Left ventricle myocardium inferior (tissue), 1 donor: ENCODE measurements around the gene DBX1. TPM values are rescaled to one million over a fixed set of nuclear protein-coding genes. Genes with fewer than 3 reads are reported as not detected.
A peak's percentile ranks its signal among the peaks of the same experiment; 100 is the strongest.

Experiments used
- DNase-seq: peaks from one replicate; pipeline ENCODE4 v3.0.0-alpha.2; 2020
- H3K27ac ChIP-seq: fragments of 200-600 bp; replicated peaks from 2 replicates; pipeline ENCODE4 v1.8.0; 2021
- H3K27me3 ChIP-seq: fragments of 200-600 bp; 2 replicates; pipeline ENCODE4 v1.8.0; 2021; ENCODE audit warnings: low read depth
- H3K36me3 ChIP-seq: fragments of 200-600 bp; 2 replicates; pipeline ENCODE4 v1.8.0; 2021
- H3K4me1 ChIP-seq: fragments of 200-600 bp; 2 replicates; pipeline ENCODE4 v1.8.0; 2021
- H3K4me3 ChIP-seq: fragments of 200-600 bp; 2 replicates; pipeline ENCODE4 v1.8.0; 2021; ENCODE audit warnings: mild to moderate bottlenecking, moderate library complexity
- H3K9me3 ChIP-seq: fragments of 200-600 bp; replicated peaks from 2 replicates; pipeline ENCODE4 v1.8.0; 2021
- intact Hi-C: fragments of 100-400 bp; cut with micrococcal nuclease; formaldehyde crosslinking; loops from one replicate; pipeline ENCODE4 v1.11.0; 2022
- total RNA-seq: library from RNA; stranded (reverse); fragmentation: NEBNext Ultra II Directional; extraction: Animal tissue kit (Norgen Biotek cat#: 25700); gene quantifications from one replicate; pipeline ENCODE4 v1.2.1, GENCODE V29; 2021
- TF ChIP-seq, protein P1 (sequence below): fragments of 200-600 bp; IDR thresholded peaks from 2 replicates; pipeline ENCODE4 v1.8.0; 2021; ENCODE audit warnings: antibody characterized with exemption, mild to moderate bottlenecking, borderline replicate concordance
- donor health status: DM: no; HTN: yes; CAD: no; lungs with severe emphysema.

DBX1 gene
- total RNA-seq, 1 donor from 2014 or later: not detected

DNA sequence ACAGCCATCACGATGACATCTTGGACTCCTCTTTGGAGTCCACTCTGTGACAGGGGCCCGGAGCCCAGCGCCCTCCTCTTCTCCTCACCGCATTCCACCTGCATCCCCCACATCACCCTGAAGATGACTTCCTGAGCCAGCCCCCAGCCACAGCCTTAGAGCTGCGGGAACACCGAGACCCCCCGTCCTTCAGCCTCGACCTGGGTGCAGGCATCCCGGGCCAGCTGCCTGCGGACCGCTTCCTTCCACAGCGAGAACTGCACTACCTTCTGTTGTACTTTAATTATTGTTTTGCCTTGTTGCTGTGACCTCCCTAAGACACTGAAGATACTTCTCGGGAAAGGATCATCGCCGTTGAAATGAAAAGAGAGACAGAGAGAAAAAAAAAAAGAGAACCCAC is 42.1 kb downstream of the DBX1 start:
- no peak overlapping the region for H3K4me3 ChIP-seq
- H3K27me3 ChIP-seq: no peaks in the 10 kb centered on the region
- H3K9me3 ChIP-seq: no peaks in the 10 kb centered on the region
- TF ChIP-seq, protein P1, sequence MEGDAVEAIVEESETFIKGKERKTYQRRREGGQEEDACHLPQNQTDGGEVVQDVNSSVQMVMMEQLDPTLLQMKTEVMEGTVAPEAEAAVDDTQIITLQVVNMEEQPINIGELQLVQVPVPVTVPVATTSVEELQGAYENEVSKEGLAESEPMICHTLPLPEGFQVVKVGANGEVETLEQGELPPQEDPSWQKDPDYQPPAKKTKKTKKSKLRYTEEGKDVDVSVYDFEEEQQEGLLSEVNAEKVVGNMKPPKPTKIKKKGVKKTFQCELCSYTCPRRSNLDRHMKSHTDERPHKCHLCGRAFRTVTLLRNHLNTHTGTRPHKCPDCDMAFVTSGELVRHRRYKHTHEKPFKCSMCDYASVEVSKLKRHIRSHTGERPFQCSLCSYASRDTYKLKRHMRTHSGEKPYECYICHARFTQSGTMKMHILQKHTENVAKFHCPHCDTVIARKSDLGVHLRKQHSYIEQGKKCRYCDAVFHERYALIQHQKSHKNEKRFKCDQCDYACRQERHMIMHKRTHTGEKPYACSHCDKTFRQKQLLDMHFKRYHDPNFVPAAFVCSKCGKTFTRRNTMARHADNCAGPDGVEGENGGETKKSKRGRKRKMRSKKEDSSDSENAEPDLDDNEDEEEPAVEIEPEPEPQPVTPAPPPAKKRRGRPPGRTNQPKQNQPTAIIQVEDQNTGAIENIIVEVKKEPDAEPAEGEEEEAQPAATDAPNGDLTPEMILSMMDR: no peak
- no peak overlapping the region for H3K27ac ChIP-seq
- no peak for DNase-seq
- intact Hi-C loops: no loop called here
- H3K4me1 ChIP-seq: peaks cover under 1% of the 10 kb centered on the region
- H3K36me3 ChIP-seq: peaks cover 32% of the 10 kb centered on the region

DNA sequence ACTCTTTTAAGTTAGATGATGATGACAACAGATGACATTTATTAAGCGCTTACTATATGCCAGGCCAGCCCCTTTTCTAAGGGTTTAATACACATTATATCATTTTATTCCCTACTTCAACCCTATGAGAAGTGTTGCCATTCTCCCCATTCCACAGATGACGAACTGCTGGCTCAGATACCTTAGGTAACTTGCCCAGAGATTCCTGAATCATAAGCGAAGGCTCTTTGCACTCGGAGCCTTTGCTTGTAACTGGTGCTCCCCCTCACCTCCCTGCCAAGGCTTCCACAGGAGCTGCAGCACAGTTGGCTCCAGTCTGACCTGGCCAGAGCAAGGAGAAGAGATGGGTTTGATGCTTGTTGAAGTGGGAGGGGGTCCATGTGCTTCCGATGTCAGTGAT is 43.0 kb downstream of the DBX1 start:
- TF ChIP-seq, protein P1: no peak
- intact Hi-C loops: no loop called here
- Histone ChIP-seq H3K4me3 (no peak overlapping the region), H3K9me3 (no peaks in the 10 kb centered on the region), H3K4me1 (peaks cover 9% of the 10 kb centered on the region), H3K36me3 (peaks cover 32% of the 10 kb centered on the region), H3K27me3 (no peaks in the 10 kb centered on the region), H3K27ac (no peak overlapping the region)
- DNase-seq: no peak

DNA sequence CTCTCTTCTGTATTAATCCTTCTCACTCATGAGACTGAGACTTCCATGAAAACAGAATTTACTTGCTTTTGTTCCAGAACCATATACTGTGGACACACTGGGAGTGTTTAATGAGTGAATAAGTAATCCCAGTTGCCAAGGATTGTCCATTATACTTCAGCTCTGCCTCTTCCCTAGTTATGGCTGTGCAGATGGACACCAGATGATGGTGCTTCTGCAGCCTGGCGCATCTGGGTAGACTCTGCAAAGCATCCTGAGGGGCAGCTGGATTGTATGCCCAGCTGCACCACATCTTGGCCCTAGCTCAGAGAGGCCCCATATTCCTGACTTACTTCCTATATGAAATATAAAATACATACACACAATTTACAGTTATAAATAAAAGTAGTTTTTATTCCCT is 43.5 kb downstream of the DBX1 start:
- intact Hi-C loops: no loop called here

DNA sequence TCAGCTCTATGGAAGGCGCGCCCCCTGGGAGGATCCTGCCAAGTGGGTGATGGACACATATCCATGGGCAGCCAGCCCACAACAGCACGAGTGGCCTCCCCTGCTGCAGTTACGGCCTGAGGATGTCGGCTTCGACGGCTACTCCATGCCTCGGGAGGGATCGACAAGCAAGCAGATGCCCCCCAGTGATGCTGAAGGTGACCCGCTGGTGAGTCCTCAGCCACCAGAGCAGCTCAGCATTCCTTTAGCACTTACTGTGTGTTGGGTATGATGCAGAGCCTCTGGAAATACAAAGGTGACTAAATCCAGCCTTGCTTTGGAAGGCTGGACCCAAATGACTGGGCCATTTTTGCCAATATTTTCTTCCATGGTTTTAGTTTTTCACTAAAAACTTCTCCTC is 45.7 kb downstream of the DBX1 start:
- Histone ChIP-seq H3K36me3 (peaks cover 30% of the 10 kb centered on the region), H3K4me1 (peaks cover 24% of the 10 kb centered on the region), H3K9me3 (no peaks in the 10 kb centered on the region), H3K27ac (no peak overlapping the region), H3K27me3 (no peaks in the 10 kb centered on the region), H3K4me3 (no peak overlapping the region)
- no peak for DNase-seq
- TF ChIP-seq, protein P1: no peak
- intact Hi-C loops: no loop called here

More for the DNA sequence above, 43.5 kb downstream of the DBX1 start:
- no peak overlapping the region for H3K27ac ChIP-seq
- DNase-seq: no peak
- peaks cover 14% of the 10 kb centered on the region for H3K4me1 ChIP-seq
- no peaks in the 10 kb centered on the region for H3K9me3 ChIP-seq
- H3K27me3 ChIP-seq: no peaks in the 10 kb centered on the region
- TF ChIP-seq, protein P1: no peak
- H3K4me3 ChIP-seq: no peak overlapping the region
- peaks cover 32% of the 10 kb centered on the region for H3K36me3 ChIP-seq

DNA sequence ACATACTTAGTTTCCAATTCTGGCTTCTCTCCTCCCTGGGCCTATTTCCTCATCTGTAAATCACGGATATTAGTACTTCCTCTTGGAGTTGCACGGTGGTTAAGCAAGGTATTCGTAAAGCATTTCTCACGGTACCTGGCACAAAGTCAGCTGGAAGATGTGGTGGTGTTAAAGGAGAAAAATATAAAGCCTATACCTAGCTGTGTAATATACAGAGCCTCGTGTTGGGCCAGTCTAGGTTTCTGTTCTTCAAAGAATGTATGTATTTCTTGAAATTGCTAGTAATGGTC is 47.2 kb downstream of the DBX1 start:
- no peak overlapping the region for H3K4me3 ChIP-seq
- H3K4me1 ChIP-seq: peaks cover 24% of the 10 kb centered on the region
- TF ChIP-seq, protein P1: no peak
- H3K36me3 ChIP-seq: peaks cover 27% of the 10 kb centered on the region
- H3K27ac ChIP-seq: peak overlapping the region; percentile 86
- no peaks in the 10 kb centered on the region for H3K27me3 ChIP-seq
- no peak for DNase-seq
- intact Hi-C loops: no loop called here
- no peaks in the 10 kb centered on the region for H3K9me3 ChIP-seq
